NCI-H345 treated with DMSO at 0.1 percent for 48 hours (cell line): ENCODE measurements around the gene LRP8.
"Not testable (repeated sequence)": the region's sequence is repeated elsewhere in the genome, so short reads cannot be mapped to it uniquely, and the experiment has no call there.

ENCODE experiments used
- DNase-seq: peaks from one replicate; lab custom pipeline; 2025; ENCODE audit not compliant: unreplicated experiment; lab: John Stamatoyannopoulos, UW

LRP8 gene

GRCh38 chr1:53220171-53220961 is 107.5 kb downstream of the LRP8 start, which contains the start of gene CZIB:
Gene CZIB, minus strand, starts transcription at chr1:53220634. Its CDS starts 59 bp downstream, at chr1:53220575.
- peak; percentile 92 for DNase-seq

- no peak for DNase-seq
Observed at GRCh38 chr1:53219711-53220110, 108.2 kb downstream of the LRP8 start.

GRCh38 chr1:53218201-53218600 is 109.7 kb downstream of the LRP8 start:
- DNase-seq: no peak

- DNase-seq: no peak
Observed at GRCh38 chr1:53214376-53214940, 113.4 kb downstream of the LRP8 start.

GRCh38 chr1:53210954-53211353 is 116.9 kb downstream of the LRP8 start:
- DNase-seq: no peak

- no peak for DNase-seq
Observed at GRCh38 chr1:53210352-53210751, 117.5 kb downstream of the LRP8 start.

- DNase-seq: no peak
Observed at GRCh38 chr1:53207726-53208125, 120.1 kb downstream of the LRP8 start.

- no peak for DNase-seq
Observed at GRCh38 chr1:53206735-53207379, 121.0 kb downstream of the LRP8 start.

GRCh38 chr1:53206083-53206685 is 121.7 kb downstream of the LRP8 start:
- DNase-seq: not testable (repeated sequence)

- not testable (repeated sequence) for DNase-seq
Observed at GRCh38 chr1:53205496-53205895, 122.4 kb downstream of the LRP8 start.

GRCh38 chr1:53203466-53203865 is 124.4 kb downstream of the LRP8 start:
- no peak for DNase-seq

- no peak for DNase-seq
Observed at GRCh38 chr1:53198241-53198651, 129.6 kb downstream of the LRP8 start.

- DNase-seq: no peak
Observed at GRCh38 chr1:53197291-53198200, 130.3 kb downstream of the LRP8 start.

- DNase-seq: peak; percentile 87
Observed at GRCh38 chr1:53196485-53197290, 131.2 kb downstream of the LRP8 start, which contains the start of gene CPT2. Gene CPT2, plus strand, starts transcription at chr1:53196824. Its CDS starts 120 bp downstream, at chr1:53196944.

GRCh38 chr1:53196017-53196484 is 131.8 kb downstream of the LRP8 start:
- DNase-seq: no peak

GRCh38 chr1:53195246-53196016 is 132.4 kb downstream of the LRP8 start:
- DNase-seq: no peak
